ENCODE results near the gene MINDY4. TPM values are rescaled to one million over a fixed set of nuclear protein-coding genes. Genes with fewer than 3 reads are reported as not detected.

The MINDY4 gene
- total and polyA plus RNA-seq, 2 of the 4 experiments (the other 2 are of a cell fraction), result 1.8 to 3.6 TPM

GRCh38 chr7:30735631-30736030, 35.6 kb upstream of the MINDY4 start:
- Histone ChIP-seq H2BK15ac (ENCODE audit: low read depth, low read length) (no peak overlapping the region), H3K27me3 (ENCODE audit: control insufficient read depth, insufficient read depth, low read length) (peaks cover 31% of the 10 kb centered on the region), H3K4ac (ENCODE audit: low read depth, low read length) (no peak overlapping the region), H2BK20ac (ENCODE audit: low read depth, low read length) (no peak overlapping the region), H3K79me1 (ENCODE audit: low read depth in 1 of 2, low read length in 2 of 2) (no peaks in the 10 kb centered on the region), H3K18ac (ENCODE audit: low read depth, low read length) (no peak overlapping the region), H2BK120ac (ENCODE audit: low read depth, low read length) (no peak overlapping the region), H3K36me3 (ENCODE audit: control insufficient read depth, insufficient read depth, low read length) (no peaks in the 10 kb centered on the region), H3K4me1 (ENCODE audit: control insufficient read depth, insufficient read depth, low read length) (no peaks in the 10 kb centered on the region), H3K9ac (ENCODE audit: low read depth, low read length) (no peak overlapping the region), H4K5ac (ENCODE audit: low read depth, low read length) (no peak overlapping the region), H3K27ac (ENCODE audit: insufficient read depth, low read length) (no peak overlapping the region), H2AK5ac (ENCODE audit: low read depth, low read length) (no peak overlapping the region), H3K56ac (ENCODE audit: extremely low read depth, insufficient read depth, low read length) (no peak overlapping the region), H3K4me2 (ENCODE audit: low read depth, low read length) (no peak overlapping the region), H3K14ac (replicated peaks; ENCODE audit: low read depth, low read length) (no peak overlapping the region), H2AFZ (replicated peaks; ENCODE audit: low read length, poor library complexity) (no peak overlapping the region), H3K4me3 (ENCODE audit: insufficient read depth, low read depth, low read length) (no peak overlapping the region), H3K9me3 (ENCODE audit: control insufficient read depth, insufficient read depth, low read length) (no peaks in the 10 kb centered on the region; the same call in 1 of the 2 replicates), H3K9me1 (ENCODE audit: insufficient read depth, low read length) (no peaks in the 10 kb centered on the region), H4K20me1 (ENCODE audit: insufficient read depth, low read length) (no peaks in the 10 kb centered on the region), H3K23ac (ENCODE audit: low read depth, low read length) (no peak overlapping the region), H4K8ac (ENCODE audit: low read depth in 2 of 2, low read length in 2 of 2) (no peak overlapping the region), H2AK9ac (replicated peaks; ENCODE audit: low read depth, low read length, poor library complexity) (no peak overlapping the region), H2BK5ac (ENCODE audit: low read depth, low read length, poor library complexity, severe bottlenecking) (no peak overlapping the region), H4K91ac (ENCODE audit: insufficient read depth, low read depth, low read length) (no peak overlapping the region)
- ChIA-PET POLR2A (ENCODE audit: unreplicated experiment) (no interaction called here), CTCF (no interaction called here)
- in situ Hi-C loops (cut with MboI; ENCODE audit: low sequenced_read_pairs), result no loop called here
- ATAC-seq (ENCODE audit: low read depth) (no peak), DNase-seq (no peak)
- BruUV-seq (replicated peaks), result no TSS peak
- TF ChIP-seq, protein P1, sequence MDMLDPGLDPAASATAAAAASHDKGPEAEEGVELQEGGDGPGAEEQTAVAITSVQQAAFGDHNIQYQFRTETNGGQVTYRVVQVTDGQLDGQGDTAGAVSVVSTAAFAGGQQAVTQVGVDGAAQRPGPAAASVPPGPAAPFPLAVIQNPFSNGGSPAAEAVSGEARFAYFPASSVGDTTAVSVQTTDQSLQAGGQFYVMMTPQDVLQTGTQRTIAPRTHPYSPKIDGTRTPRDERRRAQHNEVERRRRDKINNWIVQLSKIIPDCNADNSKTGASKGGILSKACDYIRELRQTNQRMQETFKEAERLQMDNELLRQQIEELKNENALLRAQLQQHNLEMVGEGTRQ (IDR thresholded peaks at IDR 0.05; ENCODE audit: low read depth, low read length), result no peak
- TF ChIP-seq CHD1 (IDR thresholded peaks at IDR 0.05; ENCODE audit: low read depth, low read length) (no peak), RCOR1 (IDR thresholded peaks at IDR 0.05; ENCODE audit: insufficient replicate concordance, low read length) (no peak), CTCF (conservative IDR thresholded peaks at IDR 0.05; ENCODE audit: low read depth, low read length) (no peak), NFE2L2 (IDR thresholded peaks at IDR 0.05; ENCODE audit: low read depth, low read length) (no peak), MAZ (IDR thresholded peaks at IDR 0.05; ENCODE audit: borderline replicate concordance, low read depth, low read length) (no peak), RFX5 (IDR thresholded peaks at IDR 0.05; ENCODE audit: low read depth, low read length) (no peak), RAD21 (IDR thresholded peaks at IDR 0.05; ENCODE audit: low read length) (no peak), MXI1 (IDR thresholded peaks at IDR 0.05; ENCODE audit: borderline replicate concordance, low read depth, low read length) (no peak), POLR2A (IDR thresholded peaks at IDR 0.05; ENCODE audit: low read depth, low read length) (no peak), CEBPB (IDR thresholded peaks at IDR 0.05; ENCODE audit: low read depth, low read length) (no peak), SMC3 (IDR thresholded peaks at IDR 0.05; ENCODE audit: low read depth, low read length) (no peak), MAFK (IDR thresholded peaks at IDR 0.05; ENCODE audit: low read depth, low read length) (no peak), FOS (IDR thresholded peaks at IDR 0.05; ENCODE audit: low read depth, low read length) (no peak)
- TF ChIP-seq, protein P2, sequence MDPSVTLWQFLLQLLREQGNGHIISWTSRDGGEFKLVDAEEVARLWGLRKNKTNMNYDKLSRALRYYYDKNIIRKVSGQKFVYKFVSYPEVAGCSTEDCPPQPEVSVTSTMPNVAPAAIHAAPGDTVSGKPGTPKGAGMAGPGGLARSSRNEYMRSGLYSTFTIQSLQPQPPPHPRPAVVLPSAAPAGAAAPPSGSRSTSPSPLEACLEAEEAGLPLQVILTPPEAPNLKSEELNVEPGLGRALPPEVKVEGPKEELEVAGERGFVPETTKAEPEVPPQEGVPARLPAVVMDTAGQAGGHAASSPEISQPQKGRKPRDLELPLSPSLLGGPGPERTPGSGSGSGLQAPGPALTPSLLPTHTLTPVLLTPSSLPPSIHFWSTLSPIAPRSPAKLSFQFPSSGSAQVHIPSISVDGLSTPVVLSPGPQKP (IDR thresholded peaks at IDR 0.05; ENCODE audit: borderline replicate concordance, low read depth, low read length), result no peak
- intact Hi-C loops (cut with micrococcal nuclease), result no loop called here
- dilution Hi-C loops (cut with HindIII; ENCODE audit: low sequenced_read_pairs, unreplicated experiment), result no loop called here
- no CpG with 5 or more reads among the region's 3 CpGs for WGBS, 2 experiments (ENCODE audit: extremely low coverage in 2 of 2, insufficient read length in 1 of 2)

All from IMR-90 (cell line).